Panc1 (cell line): Measurements from ENCODE around the gene SMCO3. TPM values are rescaled to one million over a fixed set of nuclear protein-coding genes. Genes with fewer than 3 reads are reported as not detected.

Source experiments
- ATAC-seq: fragments of 200-7000 bp; cut with Tn5 transposase; 2 replicates; pipeline ENCODE4 v1.9.1; 2020; ENCODE audit warnings: mild to moderate bottlenecking, moderate library complexity
- BruUV-seq: library from RNA; stranded (reverse); fragments of 400-500 nt; replicated peaks from 2 replicates; lab custom pipeline; 2021; lab: Mats Ljungman, UMichigan
- CTCF ChIA-PET: fragments of 300-600 bp; sonication (Branson Sonifier 250); formaldehyde crosslinking; loops from one replicate; lab custom pipeline; 2022; ENCODE audit warnings: antibody characterized with exemption; lab: Charles Lee
- POLR2A ChIA-PET: fragments of 300-600 bp; sonication (Branson Sonifier 250); formaldehyde crosslinking; loops from one replicate; lab custom pipeline; 2022; ENCODE audit warnings: antibody characterized with exemption; lab: Charles Lee
- DNase-seq: peaks from one replicate; pipeline ENCODE4 v3.0.0-alpha.2; 2010; ENCODE audit warnings: low read depth, low spot score
- H3K27ac ChIP-seq: 2 replicates; pipeline ENCODE4 v1.5.1; 2011; ENCODE audit warnings: mild to moderate bottlenecking, low read length, inconsistent platforms
- H3K27me3 ChIP-seq: fragments of 200-500 bp; sonication (Bioruptor generic); 2 replicates; pipeline ENCODE4 v1.6.0; 2014; ENCODE audit warnings: low read length, inconsistent platforms; ENCODE audit not compliant: control insufficient read depth, insufficient read depth
- H3K36me3 ChIP-seq: fragments of 200-500 bp; sonication (Bioruptor generic); 2 replicates; pipeline ENCODE4 v1.5.1; 2014; ENCODE audit warnings: inconsistent platforms, mild to moderate bottlenecking, low read length, moderate library complexity; ENCODE audit not compliant: control insufficient read depth, insufficient read depth
- H3K4me1 ChIP-seq: 2 replicates; pipeline ENCODE4 v1.5.1; 2011; ENCODE audit warnings: inconsistent platforms, mild to moderate bottlenecking, low read length, moderate library complexity; ENCODE audit not compliant: control insufficient read depth, insufficient read depth
- H3K4me3 ChIP-seq, 2 experiments: 2 replicates each; pipeline ENCODE4 v1.5.1; 2011 to 2012; ENCODE audit warnings: low read depth in 2 of 2, low read length in 2 of 2, mild to moderate bottlenecking in 2 of 2, inconsistent platforms in 1 of 2, moderate library complexity in 1 of 2
- H3K9me3 ChIP-seq: fragments of 200-500 bp; sonication (Bioruptor generic); 2 replicates; pipeline ENCODE4 v1.5.1; 2014; ENCODE audit warnings: low read depth, mild to moderate bottlenecking, inconsistent platforms, low read length, moderate library complexity; ENCODE audit not compliant: control insufficient read depth, insufficient read depth
- CTCF ChIP-seq: fragments of 450-650 bp; IDR thresholded peaks from 2 replicates; pipeline ENCODE4 v1.5.1; 2017; ENCODE audit warnings: mild to moderate bottlenecking
- POLR2AphosphoS5 ChIP-seq: IDR thresholded peaks from 2 replicates; pipeline ENCODE4 v1.6.1; 2012; ENCODE audit warnings: mild to moderate bottlenecking, low read depth, low read length, moderate library complexity
- REST ChIP-seq, 2 experiments: IDR thresholded peaks; 2 replicates each; pipeline ENCODE4 v1.6.1; 2011 to 2012; ENCODE audit warnings: low read depth in 2 of 2, control low read depth in 1 of 2, low read length in 1 of 2, mild to moderate bottlenecking in 1 of 2, moderate library complexity in 1 of 2; ENCODE audit not compliant: insufficient read depth in 1 of 2
- SIN3A ChIP-seq: IDR thresholded peaks from 2 replicates; pipeline ENCODE4 v1.6.1; 2012; ENCODE audit warnings: low read depth, mild to moderate bottlenecking, low read length, moderate library complexity, borderline replicate concordance; ENCODE audit not compliant: insufficient read depth
- TCF7L2 ChIP-seq: IDR thresholded peaks from 2 replicates; pipeline ENCODE4 v1.6.1; 2011; ENCODE audit warnings: mild to moderate bottlenecking, low read depth, low read length, inconsistent platforms
- in situ Hi-C: cut with HindIII; loops from 2 replicates; pipeline ENCODE4 v1.10.0; 2016; ENCODE audit warnings: low sequenced_read_pairs, low pct_unique_long_range_greater_than_20kb
- intact Hi-C: fragments of 100-400 bp; cut with micrococcal nuclease; formaldehyde crosslinking; loops from one replicate; pipeline ENCODE4 v1.10.0; 2022; ENCODE audit not compliant: unreplicated experiment
- total RNA-seq: library from RNA; stranded (reverse); gene quantifications from one replicate; pipeline ENCODE4 v1.2.1, GENCODE V29; 2021; ENCODE audit not compliant: unreplicated experiment

The SMCO3 gene
- total RNA-seq, 1 experiment from 2014 or later = not detected

GRCh38 chr12:14850929-14851663 is 37.1 kb upstream of the SMCO3 start:
- intact Hi-C loops = no loop called here
- ATAC-seq (no peak), DNase-seq (no peak)
- POLR2A ChIA-PET = no interaction called here
- H3K4me1 ChIP-seq = no peaks in the 10 kb centered on the region
- no peak overlapping the region for H3K4me3 ChIP-seq
- CTCF ChIA-PET = no interaction called here
- no peak overlapping the region for H3K27ac ChIP-seq
- in situ Hi-C loops = no loop called here
- no peaks in the 10 kb centered on the region for H3K9me3 ChIP-seq
- BruUV-seq = no TSS peak
- H3K36me3 ChIP-seq = no peaks in the 10 kb centered on the region
- no peaks in the 10 kb centered on the region for H3K27me3 ChIP-seq
- no peak for TF ChIP-seq CTCF
- no peak for TF ChIP-seq TCF7L2
- TF ChIP-seq REST (IDR thresholded peaks at IDR 0.05; ENCODE audit: insufficient read depth in 1 of 2, low read depth in 2 of 2, low read length in 1 of 2) = no peak
- no peak for TF ChIP-seq SIN3A
- no peak for TF ChIP-seq POLR2AphosphoS5

- no peak for TF ChIP-seq POLR2AphosphoS5
- no peak for TF ChIP-seq TCF7L2
- BruUV-seq = no TSS peak
- no peaks in the 10 kb centered on the region for H3K9me3 ChIP-seq
- intact Hi-C loops (loop anchor here (10.0 kb wide), 1 partner anchor 375 kb away; the partner anchor contains the start of gene RERG), in situ Hi-C loops (no loop called here)
- H3K36me3 ChIP-seq = no peaks in the 10 kb centered on the region
- H3K27me3 ChIP-seq = no peaks in the 10 kb centered on the region
- no peak for ATAC-seq
- H3K27ac ChIP-seq = no peak overlapping the region
- POLR2A ChIA-PET = no interaction called here
- CTCF ChIA-PET = no interaction called here
- H3K4me1 ChIP-seq = no peaks in the 10 kb centered on the region
- no peak for DNase-seq
- no peak overlapping the region for H3K4me3 ChIP-seq
Measured at GRCh38 chr12:14849661-14850060, 35.7 kb upstream of the SMCO3 start.

- POLR2A ChIA-PET = interaction anchor here (0.5 kb wide), 1 partner anchor 71 kb away, joined by 4 read pairs; no protein-coding TSS in a partner anchor
- Histone ChIP-seq H3K27me3 (no peaks in the 10 kb centered on the region), H3K4me1 (no peaks in the 10 kb centered on the region), H3K9me3 (no peaks in the 10 kb centered on the region), H3K27ac (no peak overlapping the region), H3K4me3 (no peak overlapping the region), H3K36me3 (no peaks in the 10 kb centered on the region)
- in situ Hi-C loops (no loop called here), intact Hi-C loops (loop anchor here (10.0 kb wide), 1 partner anchor 378 kb away; the partner anchor contains the start of gene RERG)
- ATAC-seq = no peak
- BruUV-seq = no TSS peak
- CTCF ChIA-PET = no interaction called here
- DNase-seq = no peak
- no peak for TF ChIP-seq CTCF
- TF ChIP-seq TCF7L2 = no peak
- no peak for TF ChIP-seq SIN3A
- TF ChIP-seq REST (IDR thresholded peaks at IDR 0.05; ENCODE audit: insufficient read depth in 1 of 2, low read depth in 2 of 2, low read length in 1 of 2) = no peak
- no peak for TF ChIP-seq POLR2AphosphoS5
Measured at GRCh38 chr12:14846876-14847580, 33.0 kb upstream of the SMCO3 start.
